Endothelial cell (in vitro differentiated cells): ENCODE results near the gene GABRG3. TPM values are rescaled to one million over a fixed set of nuclear protein-coding genes. Genes with fewer than 3 reads are reported as not detected.

Source experiments
- DNase-seq: peaks from one replicate; pipeline ENCODE4 v3.0.0; 2021; ENCODE audit warnings: low spot score
- H3K27ac Mint-ChIP-seq: one replicate; pipeline ENCODE4 v1.8.0; 2021; ENCODE audit warnings: mixed read lengths, inconsistent platforms; ENCODE audit not compliant: unreplicated experiment
- H3K27me3 Mint-ChIP-seq: one replicate; pipeline ENCODE4 v1.8.0; 2021; ENCODE audit warnings: mild to moderate bottlenecking, moderate library complexity, mixed read lengths, inconsistent platforms; ENCODE audit not compliant: unreplicated experiment
- H3K36me3 Mint-ChIP-seq: one replicate; pipeline ENCODE4 v1.8.0; 2021; ENCODE audit warnings: mild to moderate bottlenecking, low read depth, mixed read lengths, inconsistent platforms; ENCODE audit not compliant: unreplicated experiment
- H3K4me1 Mint-ChIP-seq: one replicate; pipeline ENCODE4 v1.8.0; 2021; ENCODE audit warnings: mild to moderate bottlenecking, mixed read lengths, inconsistent platforms; ENCODE audit not compliant: unreplicated experiment
- H3K4me3 Mint-ChIP-seq: one replicate; pipeline ENCODE4 v1.8.0; 2021; ENCODE audit warnings: mild to moderate bottlenecking, mixed read lengths, inconsistent platforms; ENCODE audit not compliant: unreplicated experiment
- H3K9me3 Mint-ChIP-seq: one replicate; pipeline ENCODE4 v1.8.0; 2021; ENCODE audit warnings: mixed read lengths, inconsistent platforms; ENCODE audit not compliant: unreplicated experiment
- total RNA-seq: library from RNA; stranded (reverse); fragmentation: NEBNext Ultra II Directional; extraction: Animal tissue kit (Norgen Biotek cat#: 25700); gene quantifications from one replicate; pipeline ENCODE4 v1.2.1, GENCODE V29; 2021; ENCODE audit not compliant: unreplicated experiment
- TF ChIP-seq, protein P1 (sequence below): fragments of 200-600 bp; sonication (generic); IDR thresholded peaks from one replicate; pipeline ENCODE4 v1.5.0; 2021; ENCODE audit warnings: antibody characterized with exemption; ENCODE audit not compliant: unreplicated experiment

Gene GABRG3
- total RNA-seq, 1 donor from 2014 or later, result 0.21 TPM

GRCh38 chr15:27458345-27459084 lies 487.5 kb downstream of the GABRG3 start:
- TF ChIP-seq, protein P1, sequence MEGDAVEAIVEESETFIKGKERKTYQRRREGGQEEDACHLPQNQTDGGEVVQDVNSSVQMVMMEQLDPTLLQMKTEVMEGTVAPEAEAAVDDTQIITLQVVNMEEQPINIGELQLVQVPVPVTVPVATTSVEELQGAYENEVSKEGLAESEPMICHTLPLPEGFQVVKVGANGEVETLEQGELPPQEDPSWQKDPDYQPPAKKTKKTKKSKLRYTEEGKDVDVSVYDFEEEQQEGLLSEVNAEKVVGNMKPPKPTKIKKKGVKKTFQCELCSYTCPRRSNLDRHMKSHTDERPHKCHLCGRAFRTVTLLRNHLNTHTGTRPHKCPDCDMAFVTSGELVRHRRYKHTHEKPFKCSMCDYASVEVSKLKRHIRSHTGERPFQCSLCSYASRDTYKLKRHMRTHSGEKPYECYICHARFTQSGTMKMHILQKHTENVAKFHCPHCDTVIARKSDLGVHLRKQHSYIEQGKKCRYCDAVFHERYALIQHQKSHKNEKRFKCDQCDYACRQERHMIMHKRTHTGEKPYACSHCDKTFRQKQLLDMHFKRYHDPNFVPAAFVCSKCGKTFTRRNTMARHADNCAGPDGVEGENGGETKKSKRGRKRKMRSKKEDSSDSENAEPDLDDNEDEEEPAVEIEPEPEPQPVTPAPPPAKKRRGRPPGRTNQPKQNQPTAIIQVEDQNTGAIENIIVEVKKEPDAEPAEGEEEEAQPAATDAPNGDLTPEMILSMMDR, result no peak
- Mint-ChIP-seq H3K4me1 (no peaks in the 10 kb centered on the region), H3K36me3 (no peaks in the 10 kb centered on the region), H3K27ac (no peak overlapping the region), H3K9me3 (no peaks in the 10 kb centered on the region), H3K27me3 (peaks cover 3% of the 10 kb centered on the region), H3K4me3 (no peak overlapping the region)
- DNase-seq, result no peak

DNA sequence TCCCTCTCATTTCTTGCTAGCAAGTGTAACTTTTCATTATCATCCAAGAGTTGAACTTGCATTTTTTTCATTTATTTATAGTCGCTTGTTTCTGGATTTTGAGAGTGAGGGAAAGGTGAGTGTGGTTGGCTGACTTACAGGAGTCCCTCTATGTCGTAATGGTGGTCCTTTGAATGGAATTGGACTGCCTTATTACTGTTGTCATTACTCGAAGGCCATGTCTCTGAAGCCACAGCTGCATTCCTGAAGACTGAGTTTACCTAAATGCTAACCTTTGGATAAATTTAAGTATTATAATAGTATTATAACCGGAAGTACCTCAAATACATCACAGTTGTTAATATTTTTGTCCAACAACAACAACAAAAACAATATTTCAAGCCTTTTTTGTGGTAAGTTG lies 488.9 kb downstream of the GABRG3 start:
- Mint-ChIP-seq H3K27ac (no peak overlapping the region), H3K27me3 (no peaks in the 10 kb centered on the region), H3K36me3 (no peaks in the 10 kb centered on the region), H3K4me3 (no peak overlapping the region), H3K9me3 (no peaks in the 10 kb centered on the region), H3K4me1 (no peaks in the 10 kb centered on the region)
- DNase-seq, result no peak
- TF ChIP-seq, protein P1, result no peak

DNA sequence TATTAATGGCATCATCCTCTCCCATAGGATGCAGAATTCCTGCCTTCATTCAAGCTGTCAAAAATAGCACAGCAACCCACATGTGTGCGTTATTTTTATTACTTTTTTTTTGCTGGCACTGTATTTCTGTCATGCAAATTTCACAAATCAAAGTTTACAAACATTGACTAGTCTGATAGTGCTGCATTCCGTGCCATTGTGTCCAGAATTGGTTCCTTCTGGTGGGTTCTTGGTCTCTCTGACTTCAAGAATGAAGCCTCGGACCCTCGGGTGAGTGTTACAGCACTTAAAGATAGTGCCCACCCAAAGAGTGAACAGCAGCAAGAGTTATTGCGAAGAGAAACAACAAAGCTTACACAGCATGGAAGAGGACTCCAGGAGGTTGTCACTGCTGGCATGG lies 490.2 kb downstream of the GABRG3 start:
- no peak overlapping the region for H3K27ac Mint-ChIP-seq
- no peak overlapping the region for H3K4me3 Mint-ChIP-seq
- TF ChIP-seq, protein P1, result no peak
- H3K27me3 Mint-ChIP-seq, result no peaks in the 10 kb centered on the region
- DNase-seq, result no peak
- no peaks in the 10 kb centered on the region for H3K4me1 Mint-ChIP-seq
- no peaks in the 10 kb centered on the region for H3K9me3 Mint-ChIP-seq
- no peaks in the 10 kb centered on the region for H3K36me3 Mint-ChIP-seq

DNA sequence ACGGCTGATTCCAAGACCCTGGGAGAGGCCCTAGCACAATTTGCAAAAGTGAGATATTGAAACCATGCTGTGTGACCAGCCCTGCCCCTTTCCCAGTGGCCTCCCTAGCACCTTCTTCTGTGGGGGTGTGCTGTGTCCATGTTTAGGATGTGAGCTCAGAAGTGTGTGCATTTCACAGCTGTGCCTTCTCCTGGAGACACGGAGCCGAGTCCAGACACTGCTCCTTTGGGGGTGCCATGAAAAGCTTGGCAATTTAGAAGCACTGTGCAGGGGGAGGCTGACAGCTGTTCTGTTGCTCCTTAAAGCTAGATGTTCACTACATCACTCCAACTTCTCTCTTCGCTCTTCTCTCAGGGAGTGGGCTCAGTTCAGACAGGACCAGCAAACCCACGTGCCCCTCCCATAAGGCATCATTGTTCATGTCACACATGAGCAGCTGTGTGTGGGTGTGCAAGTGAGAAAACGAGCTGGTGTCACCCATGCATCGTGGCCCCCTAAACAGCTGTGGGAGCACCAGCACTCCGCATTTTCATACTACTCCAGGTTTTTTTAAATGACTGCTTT lies 492.6 kb downstream of the GABRG3 start:
- DNase-seq, result no peak
- no peaks in the 10 kb centered on the region for H3K27me3 Mint-ChIP-seq
- H3K27ac Mint-ChIP-seq, result no peak overlapping the region
- H3K4me3 Mint-ChIP-seq, result no peak overlapping the region
- TF ChIP-seq, protein P1, result no peak
- no peaks in the 10 kb centered on the region for H3K36me3 Mint-ChIP-seq
- H3K9me3 Mint-ChIP-seq, result no peaks in the 10 kb centered on the region
- H3K4me1 Mint-ChIP-seq, result no peaks in the 10 kb centered on the region

- Mint-ChIP-seq H3K4me3 (no peak overlapping the region), H3K9me3 (no peaks in the 10 kb centered on the region), H3K4me1 (no peaks in the 10 kb centered on the region), H3K27ac (no peak overlapping the region), H3K27me3 (no peaks in the 10 kb centered on the region), H3K36me3 (no peaks in the 10 kb centered on the region)
- TF ChIP-seq, protein P1, result no peak
- DNase-seq, result no peak
Measured at GRCh38 chr15:27464941-27465612, 494.1 kb downstream of the GABRG3 start.
